NCI-H128 (cell line): ENCODE measurements around the gene PXDN.
"Not testable (repeated sequence)": the region's sequence is repeated elsewhere in the genome, so short reads cannot be mapped to it uniquely, and the experiment has no call there.

Source experiments
- DNase-seq: peaks from one replicate; lab custom pipeline; 2025; ENCODE audit not compliant: unreplicated experiment; lab: John Stamatoyannopoulos, UW

PXDN gene

DNA sequence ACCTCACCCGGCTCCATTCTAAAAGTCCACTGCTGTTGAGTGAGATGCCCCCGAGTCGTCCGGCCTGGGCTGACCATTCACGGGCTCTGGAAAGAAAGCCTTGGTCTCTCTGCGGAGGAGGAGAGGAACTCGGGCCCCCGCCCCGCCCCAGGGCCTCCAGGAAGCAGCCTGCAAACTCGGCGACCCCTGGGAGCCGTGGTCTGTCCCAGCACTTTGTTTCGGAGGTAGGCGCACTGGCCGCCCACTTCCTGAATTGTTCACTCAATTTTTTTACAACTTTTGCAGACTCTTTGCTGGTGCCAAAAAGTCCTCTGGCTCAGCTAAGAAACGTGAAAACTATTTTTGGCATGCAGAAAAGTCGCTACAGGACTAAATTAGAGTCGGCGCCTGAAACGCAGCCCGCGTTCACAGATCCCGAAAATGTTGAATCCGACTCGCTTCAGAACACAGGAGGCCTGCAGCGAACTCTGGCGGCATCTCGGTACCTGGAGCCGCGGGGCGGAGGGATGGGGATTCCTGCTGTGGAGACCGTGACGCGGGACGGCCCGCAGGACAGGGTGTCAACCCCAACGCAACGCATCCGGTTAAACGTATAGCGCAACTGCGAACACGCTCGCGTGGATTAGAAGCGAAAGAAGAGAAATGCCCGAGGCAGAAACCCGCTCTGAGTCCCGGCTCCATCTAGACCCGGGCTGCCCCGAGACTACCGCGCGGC, 1.5 kb downstream of the PXDN start:
- DNase-seq = no peak

- no peak for DNase-seq
Observed at GRCh38 chr2:1742301-1742680, 2.0 kb downstream of the PXDN start.

DNA sequence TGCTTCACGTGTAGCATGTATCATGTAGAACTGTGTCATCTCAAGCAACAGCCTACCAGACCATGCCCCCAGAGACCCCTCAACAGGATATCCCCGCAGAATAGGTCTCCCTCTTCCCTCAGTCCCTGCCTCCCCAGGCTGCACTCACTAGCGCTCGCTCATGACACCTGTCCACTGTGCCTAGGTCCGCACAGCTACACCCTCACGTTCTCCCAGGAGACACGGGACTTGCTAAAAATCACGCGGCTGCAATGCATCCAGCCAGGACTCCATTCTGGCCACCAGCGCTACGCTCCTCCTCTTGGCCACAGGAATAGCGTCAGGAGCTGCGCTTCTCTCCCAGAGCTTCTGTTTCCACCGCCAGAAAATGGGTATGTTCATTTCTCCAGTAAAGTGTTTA, 2.5 kb downstream of the PXDN start:
- DNase-seq = no peak

DNA sequence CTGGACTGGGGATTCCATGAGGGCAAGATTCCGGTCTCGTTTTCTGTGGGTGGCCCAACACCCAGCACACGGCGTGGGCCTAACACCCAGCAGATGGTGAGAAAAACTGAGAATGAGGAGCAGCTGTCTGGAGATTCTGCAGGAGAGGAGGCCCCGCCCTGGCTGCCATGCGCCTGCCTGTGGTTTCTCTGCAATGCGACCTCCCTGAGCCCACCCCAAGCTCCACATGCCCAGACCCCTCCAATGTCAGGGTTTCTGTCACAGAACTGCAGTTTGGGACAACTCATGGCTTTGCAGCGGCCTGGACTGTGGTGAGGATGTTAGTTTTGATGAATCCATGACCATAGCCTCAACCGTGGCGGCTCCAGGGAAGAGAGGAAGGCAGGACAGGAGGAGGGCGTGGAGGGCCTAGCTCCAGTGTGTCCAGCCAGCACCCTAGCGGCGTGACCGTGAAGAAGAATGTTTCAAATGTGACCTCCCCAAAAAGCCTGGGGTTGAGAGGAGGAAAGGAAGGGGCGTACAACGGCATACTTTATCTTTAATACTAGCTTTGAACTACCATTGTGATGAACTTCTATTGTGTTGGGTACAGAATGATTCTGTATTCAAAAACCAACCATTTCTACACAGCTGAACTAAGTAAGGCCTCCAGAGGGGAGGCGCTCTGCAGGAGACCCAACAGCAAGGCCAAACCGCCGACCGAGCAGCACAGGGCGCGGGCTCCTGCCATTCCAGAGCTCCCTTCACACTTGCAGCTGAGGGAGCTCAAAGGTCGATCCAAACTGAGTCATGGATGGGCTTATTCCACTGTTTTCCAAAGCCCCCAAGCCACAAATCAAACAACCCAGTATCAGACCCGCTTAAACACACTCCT, 3.4 kb downstream of the PXDN start:
- no peak for DNase-seq

- no peak for DNase-seq
Observed at GRCh38 chr2:1739961-1740715, 4.2 kb downstream of the PXDN start.

- no peak for DNase-seq
Observed at GRCh38 chr2:1739322-1739957, 4.9 kb downstream of the PXDN start.

DNA sequence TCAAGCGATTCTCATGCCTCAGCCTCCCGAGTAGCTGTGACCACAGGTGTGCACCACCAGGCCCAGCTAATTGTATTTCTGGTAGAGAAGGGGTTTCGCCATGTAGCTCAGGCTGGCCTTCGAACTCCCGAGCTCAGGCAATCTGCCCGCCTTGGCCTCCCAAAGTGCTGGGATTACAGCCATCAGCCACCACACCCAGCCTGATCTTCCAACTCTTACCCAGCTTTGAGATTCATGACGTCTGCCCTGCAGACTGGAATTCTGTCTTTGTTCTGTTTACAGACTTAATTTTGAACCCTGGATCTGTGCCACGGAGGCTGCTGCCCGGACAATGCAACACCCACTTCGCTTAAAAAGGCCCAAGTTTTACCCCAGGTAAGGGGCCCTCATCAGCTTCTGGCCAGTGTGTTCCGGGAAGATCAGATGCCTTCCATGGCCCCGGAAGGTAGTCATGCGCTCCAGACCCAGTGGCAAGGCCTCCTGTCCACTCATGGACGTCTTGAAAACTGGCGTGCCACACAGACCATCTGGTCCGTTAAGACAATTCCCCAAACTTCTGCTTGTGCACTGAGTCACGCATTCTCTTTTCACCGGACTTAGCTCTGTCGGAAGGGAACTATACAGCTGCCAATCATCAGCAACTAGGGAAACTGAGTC, 5.5 kb downstream of the PXDN start:
- DNase-seq = no peak

- DNase-seq = no peak
Observed at GRCh38 chr2:1738163-1738562, 6.2 kb downstream of the PXDN start.

DNA sequence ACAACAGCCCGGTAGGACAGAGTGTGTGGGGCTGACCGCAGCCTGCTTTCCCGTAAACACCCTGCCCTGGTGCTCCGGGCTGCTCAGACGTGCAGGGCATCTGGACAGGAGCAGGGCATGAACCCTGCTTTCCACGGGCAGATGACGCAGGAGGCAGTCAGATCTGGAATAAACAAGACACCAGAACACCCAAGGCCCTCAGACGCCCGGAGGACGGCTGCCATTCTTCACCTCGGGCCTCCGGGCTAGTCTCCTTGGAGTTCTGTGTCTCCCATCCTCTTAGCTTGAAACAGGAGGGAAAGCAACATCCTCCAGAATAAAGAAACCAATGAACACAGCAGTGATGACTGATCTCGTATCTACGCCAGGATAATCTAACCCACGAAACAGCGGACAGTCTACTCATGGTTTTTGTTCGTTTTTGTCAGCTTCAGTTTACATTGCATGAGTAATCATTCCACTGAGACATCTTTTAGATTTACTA, 7.3 kb downstream of the PXDN start:
- no peak for DNase-seq

DNA sequence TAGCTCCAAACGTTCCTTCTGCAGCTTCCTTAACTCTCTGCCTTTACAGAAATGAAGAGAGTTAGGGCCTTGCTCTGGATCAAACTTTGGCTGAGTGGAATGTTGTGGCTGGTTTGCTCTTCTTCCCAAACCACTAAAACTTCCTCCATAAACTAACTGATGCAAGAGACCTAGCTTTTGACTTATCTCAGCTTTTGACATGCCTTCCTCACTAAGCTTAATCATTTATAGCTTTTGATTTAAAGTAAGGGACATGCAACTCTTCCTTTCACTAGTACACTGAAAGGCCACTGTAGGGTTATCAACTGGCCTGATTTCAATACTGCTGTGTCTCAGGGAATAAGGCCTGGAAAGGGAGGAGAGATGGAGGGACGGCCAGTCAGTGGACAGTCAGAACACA, 8.3 kb downstream of the PXDN start:
- no peak for DNase-seq

- not testable (repeated sequence) for DNase-seq
Observed at GRCh38 chr2:1733298-1733697, 11.0 kb downstream of the PXDN start.

DNA sequence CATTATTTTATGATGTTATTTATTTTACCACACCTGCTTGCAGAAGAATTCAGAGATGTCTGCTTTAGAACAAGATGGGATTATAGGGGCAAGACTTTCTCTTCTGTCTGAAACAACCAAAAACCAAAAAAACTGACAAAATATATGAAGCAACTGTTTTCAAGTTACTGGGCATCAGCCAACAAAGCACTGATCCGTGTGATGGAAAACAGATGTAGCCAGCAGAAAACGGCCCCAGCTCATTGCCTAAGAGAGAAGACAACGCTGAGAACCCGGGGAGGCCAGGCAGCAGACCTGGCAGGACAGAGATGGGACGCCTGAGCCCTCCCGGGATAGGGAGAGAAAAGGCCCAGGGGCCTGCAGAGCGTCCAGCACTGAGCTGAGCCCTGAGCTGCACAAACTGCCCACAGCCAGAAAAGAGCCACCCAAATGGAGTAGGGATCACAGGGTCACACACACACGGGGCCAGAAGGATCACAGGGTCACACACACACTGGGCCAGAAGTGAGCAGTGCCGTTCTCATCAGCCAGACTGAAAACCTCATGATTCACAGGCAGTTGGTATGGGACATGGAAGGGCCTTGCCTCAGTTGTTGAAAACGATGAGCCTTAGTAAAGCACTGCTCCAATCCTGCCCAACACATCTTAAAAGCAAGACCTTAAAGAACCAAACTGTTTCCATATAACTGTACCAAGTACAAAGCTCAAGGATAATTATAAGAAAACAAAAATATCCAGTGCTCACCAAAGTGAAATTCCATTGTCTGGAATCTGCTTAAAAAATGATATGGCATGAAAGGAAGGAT, 12.1 kb downstream of the PXDN start:
- no peak for DNase-seq

- no peak for DNase-seq
Observed at GRCh38 chr2:1731447-1731962, 12.8 kb downstream of the PXDN start.

DNA sequence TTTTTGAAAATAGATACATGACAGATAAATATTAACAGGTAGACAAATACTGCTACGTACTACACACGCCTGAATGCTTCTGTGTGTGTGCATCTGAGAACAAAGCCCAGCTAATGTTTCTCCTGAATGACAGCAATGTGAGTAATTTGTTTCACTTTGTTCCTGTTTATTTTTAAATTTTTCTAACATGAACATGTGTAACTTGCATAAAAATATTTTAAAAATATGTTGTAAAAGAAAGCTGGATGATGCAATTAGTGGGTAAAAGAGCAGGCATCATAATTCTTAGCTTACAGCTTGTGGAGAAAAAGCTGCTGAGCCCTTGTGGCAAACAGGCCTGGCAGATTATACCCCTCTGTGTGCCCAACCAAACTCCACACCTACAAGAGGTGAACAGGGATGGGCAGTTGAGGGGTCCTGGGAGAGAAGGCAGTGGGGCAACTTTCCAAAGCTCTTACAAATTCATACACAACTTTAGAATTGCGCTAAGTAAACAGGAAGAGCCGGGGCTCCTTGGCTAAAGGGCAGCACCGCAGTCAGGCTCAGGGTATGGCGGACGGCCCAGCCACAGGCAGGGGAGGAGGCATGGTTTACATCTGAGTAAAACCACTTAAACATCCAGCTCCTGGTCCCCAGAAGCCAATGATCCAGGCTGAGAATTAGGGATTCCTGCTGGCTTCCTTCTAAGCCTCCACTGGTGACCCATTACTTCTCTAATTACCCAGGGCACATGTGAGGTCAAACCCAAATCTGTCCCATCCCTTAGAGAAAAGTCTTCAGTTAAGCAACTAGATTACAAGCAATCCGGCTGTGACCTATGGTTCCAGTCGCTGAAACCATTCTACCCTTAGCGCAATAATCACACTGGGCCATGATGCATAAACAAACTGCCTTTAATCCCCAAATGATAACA, 14.0 kb downstream of the PXDN start:
- DNase-seq = no peak

GRCh38 chr2:1729242-1729641, 15.1 kb downstream of the PXDN start:
- DNase-seq = no peak

DNA sequence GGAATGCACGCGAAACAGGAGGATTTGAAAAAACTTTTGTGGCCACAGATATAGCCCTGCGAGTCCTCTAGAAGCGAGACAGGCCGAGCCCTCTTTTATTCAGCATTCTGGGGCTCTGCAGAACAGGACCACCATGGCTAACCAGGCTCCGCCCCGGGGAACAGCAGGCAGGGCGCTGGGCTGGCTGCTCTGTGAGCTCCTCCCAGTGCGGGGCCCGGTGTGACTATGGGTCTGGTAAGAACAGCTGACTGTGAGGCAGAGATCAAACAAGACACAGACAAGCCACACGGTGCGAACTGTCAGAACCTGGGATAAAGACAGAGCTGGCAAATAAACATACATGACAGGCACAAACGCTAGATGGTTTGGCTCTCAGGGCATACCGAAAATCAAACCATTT, 15.5 kb downstream of the PXDN start:
- no peak for DNase-seq

DNA sequence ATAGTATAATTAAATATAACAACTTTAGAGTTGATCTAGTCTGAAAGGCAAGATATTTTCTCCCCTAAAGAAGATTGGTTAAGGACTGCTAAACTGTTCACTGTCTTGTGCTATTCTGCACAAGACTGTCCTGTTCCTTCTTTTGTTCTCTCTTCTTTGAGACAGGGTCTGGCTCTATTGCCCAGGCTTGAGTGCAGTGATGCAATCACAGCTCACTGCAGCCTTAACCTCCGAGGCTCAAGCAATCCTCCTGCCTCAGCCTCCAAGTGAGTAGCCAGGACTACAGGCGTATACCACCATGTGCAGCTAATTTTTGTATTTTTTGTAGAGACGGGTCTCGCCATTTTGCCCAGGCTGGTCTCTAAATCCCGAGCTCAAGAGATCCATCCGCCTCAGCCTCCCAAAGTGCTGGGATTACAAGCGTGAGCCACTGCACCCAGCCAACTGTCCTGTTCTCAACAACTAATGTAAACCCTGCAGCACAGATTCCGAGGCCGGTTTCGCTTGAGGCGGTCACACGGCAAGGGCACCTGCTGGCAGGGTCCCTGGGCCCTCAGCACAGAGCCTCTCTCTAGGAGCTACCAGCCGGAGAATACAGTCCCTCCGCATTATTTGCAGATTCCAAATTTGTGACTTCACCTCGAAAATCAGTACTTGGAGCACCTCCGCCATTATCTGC, 16.4 kb downstream of the PXDN start:
- no peak for DNase-seq
